WTC11 (cell line): ENCODE results near the gene ATOSB. TPM values are rescaled to one million over a fixed set of nuclear protein-coding genes. Genes with fewer than 3 reads are reported as not detected.

ENCODE experiments used
- ATAC-seq: fragments of 200-7000 bp; cut with Tn5 transposase; 2 replicates; pipeline ENCODE4 v1.10.0; 2021; ENCODE audit warnings: mild to moderate bottlenecking, moderate library complexity
- CTCF ChIA-PET: fragments of 300-600 bp; sonication (Branson Sonifier 250); formaldehyde crosslinking; loops from one replicate; lab custom pipeline; 2021; ENCODE audit warnings: antibody characterized with exemption; lab: Charles Lee
- POLR2A ChIA-PET: fragments of 350-600 bp; sonication (Branson Sonifier 250); formaldehyde crosslinking; loops from one replicate; lab custom pipeline; 2021; ENCODE audit warnings: antibody characterized with exemption; lab: Charles Lee
- DNase-seq: peaks from one replicate; pipeline ENCODE4 v3.0.0; 2021; ENCODE audit warnings: low spot score
- H3K27ac Mint-ChIP-seq: 2 replicates; pipeline ENCODE4 v1.8.0; 2021; ENCODE audit warnings: mixed read lengths
- H3K27me3 Mint-ChIP-seq: 2 replicates; pipeline ENCODE4 v1.8.0; 2021; ENCODE audit warnings: low read depth, mild to moderate bottlenecking, moderate library complexity, mixed read lengths
- H3K36me3 Mint-ChIP-seq: 2 replicates; pipeline ENCODE4 v1.8.0; 2021; ENCODE audit warnings: mixed read lengths
- H3K4me1 Mint-ChIP-seq: 2 replicates; pipeline ENCODE4 v1.8.0; 2022; ENCODE audit warnings: mixed read lengths
- H3K4me3 Mint-ChIP-seq: 2 replicates; pipeline ENCODE4 v1.8.0; 2021; ENCODE audit warnings: mild to moderate bottlenecking, moderate library complexity, mixed read lengths
- H3K9me3 Mint-ChIP-seq: 2 replicates; pipeline ENCODE4 v1.8.0; 2021; ENCODE audit warnings: mixed read lengths
- CREB1 ChIP-seq: sonication (generic); formaldehyde crosslinking; IDR thresholded peaks from 2 replicates; pipeline ENCODE4 v1.8.0; 2023; ENCODE audit warnings: mild to moderate bottlenecking, missing genetic modification reagents
- IRF2 ChIP-seq: sonication (generic); formaldehyde crosslinking; IDR thresholded peaks from 2 replicates; pipeline ENCODE4 v1.8.0; 2022; ENCODE audit warnings: low read depth, missing genetic modification reagents, borderline replicate concordance
- MXD4 ChIP-seq: fragments of 250-450 bp; sonication (Bioruptor Pico); IDR thresholded peaks from 2 replicates; pipeline ENCODE4 v1.8.0; 2021; ENCODE audit warnings: mild to moderate bottlenecking, moderate library complexity, borderline replicate concordance
- NR1H2 ChIP-seq: sonication (generic); formaldehyde crosslinking; IDR thresholded peaks from 2 replicates; pipeline ENCODE4 v1.9.0; 2021; ENCODE audit warnings: mild to moderate bottlenecking, moderate library complexity, missing genetic modification reagents
- OVOL2 ChIP-seq: fragments of 250-450 bp; sonication (Bioruptor Pico); IDR thresholded peaks from 2 replicates; pipeline ENCODE4 v1.9.0; 2021; ENCODE audit warnings: mild to moderate bottlenecking, borderline replicate concordance
- SMAD4 ChIP-seq: sonication (generic); formaldehyde crosslinking; IDR thresholded peaks from 2 replicates; pipeline ENCODE4 v1.8.0; 2022; ENCODE audit warnings: mild to moderate bottlenecking, missing genetic modification reagents
- SOX15 ChIP-seq: fragments of 250-450 bp; sonication (Bioruptor Pico); IDR thresholded peaks from 2 replicates; pipeline ENCODE4 v1.9.0; 2021; ENCODE audit warnings: mild to moderate bottlenecking
- SP1 ChIP-seq: sonication (generic); formaldehyde crosslinking; conservative IDR thresholded peaks from 2 replicates; pipeline ENCODE4 v1.8.1; 2022; ENCODE audit warnings: missing genetic modification reagents
- ZNF219 ChIP-seq: sonication (generic); formaldehyde crosslinking; IDR thresholded peaks from 2 replicates; pipeline ENCODE4 v1.8.0; 2023; ENCODE audit warnings: missing genetic modification reagents, mild to moderate bottlenecking, borderline replicate concordance
- ZNF263 ChIP-seq: sonication (generic); formaldehyde crosslinking; IDR thresholded peaks from 2 replicates; pipeline ENCODE4 v1.8.1; 2022; ENCODE audit warnings: low read depth, mild to moderate bottlenecking, moderate library complexity, missing genetic modification reagents
- ZNF317 ChIP-seq: sonication (generic); formaldehyde crosslinking; IDR thresholded peaks from 2 replicates; pipeline ENCODE4 v1.8.1; 2023; ENCODE audit warnings: low read depth, mild to moderate bottlenecking, moderate library complexity, missing genetic modification reagents, borderline replicate concordance
- ZNF416 ChIP-seq: fragments of 250-450 bp; sonication (Bioruptor Pico); IDR thresholded peaks from 2 replicates; pipeline ENCODE4 v1.9.0; 2021; ENCODE audit warnings: mild to moderate bottlenecking, inconsistent platforms
- ZNF671 ChIP-seq: fragments of 250-450 bp; sonication (Bioruptor Pico); IDR thresholded peaks from 2 replicates; pipeline ENCODE4 v1.8.0; 2021; ENCODE audit warnings: mild to moderate bottlenecking
- total RNA-seq: library from RNA; stranded (reverse); gene quantifications from 3 replicates; pipeline ENCODE4 v1.2.3, GENCODE V29; 2021
- TF ChIP-seq, protein P1 (sequence below): fragments of 250-450 bp; sonication (Bioruptor Pico); IDR thresholded peaks from 2 replicates; pipeline ENCODE4 v1.9.0; 2021; ENCODE audit warnings: mild to moderate bottlenecking
- TF ChIP-seq, protein P2 (sequence below): sonication (generic); formaldehyde crosslinking; IDR thresholded peaks from 2 replicates; pipeline ENCODE4 v1.8.1; 2023; ENCODE audit warnings: mild to moderate bottlenecking, missing genetic modification reagents
- TF ChIP-seq, protein P3 (sequence below): sonication (generic); formaldehyde crosslinking; IDR thresholded peaks from 2 replicates; pipeline ENCODE4 v1.8.1; 2022; ENCODE audit warnings: low read depth, mild to moderate bottlenecking, moderate library complexity, missing genetic modification reagents, borderline replicate concordance
- TF ChIP-seq, protein P4 (sequence below): sonication (generic); formaldehyde crosslinking; IDR thresholded peaks from 2 replicates; pipeline ENCODE4 v1.8.0; 2023; ENCODE audit warnings: mild to moderate bottlenecking, missing genetic modification reagents
- TF ChIP-seq, protein P5 (sequence below): sonication (generic); formaldehyde crosslinking; IDR thresholded peaks from 2 replicates; pipeline ENCODE4 v1.8.0; 2022; ENCODE audit warnings: mild to moderate bottlenecking, missing genetic modification reagents
- TF ChIP-seq, protein P6 (sequence below): sonication (generic); formaldehyde crosslinking; IDR thresholded peaks from 2 replicates; pipeline ENCODE4 v1.8.1; 2023; ENCODE audit warnings: mild to moderate bottlenecking, missing genetic modification reagents, moderate library complexity

Gene ATOSB
- total RNA-seq, 1 experiment from 2014 or later = 8.7 TPM

DNA sequence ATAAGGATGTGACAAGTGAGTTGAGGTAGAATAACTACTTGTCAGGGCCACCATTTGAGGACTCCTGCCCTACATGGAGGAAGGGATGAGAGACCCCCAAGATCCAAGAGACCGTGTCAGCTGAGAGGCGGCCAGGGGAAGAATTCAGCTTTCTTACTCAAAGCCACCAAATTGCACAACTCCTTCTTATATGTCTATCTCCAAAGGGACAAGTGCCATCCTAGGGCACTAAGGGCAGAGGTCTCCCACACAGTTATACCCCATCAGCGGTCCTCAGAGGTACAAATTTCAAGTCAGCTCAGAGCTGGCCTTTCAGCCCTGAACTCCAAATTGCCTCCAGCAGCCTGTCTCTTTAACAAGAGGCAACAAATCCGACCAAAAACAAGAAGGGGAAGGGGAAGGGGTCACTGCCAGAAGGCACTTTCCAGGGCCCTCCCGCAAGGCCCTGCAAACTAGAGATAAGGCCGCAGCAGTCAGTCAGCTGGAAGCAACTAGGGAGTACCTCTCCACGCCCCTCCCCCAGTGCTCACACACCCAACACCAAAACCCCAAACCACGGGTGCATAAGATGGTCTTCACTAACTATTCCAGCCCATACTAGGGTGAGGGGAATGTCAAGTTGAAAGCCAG, 6.6 kb downstream of the ATOSB start:
- Mint-ChIP-seq H3K36me3 (no peaks in the 10 kb centered on the region; the same call in 1 of the 2 replicates), H3K4me1 (peaks cover 21% of the 10 kb centered on the region), H3K4me3 (no peak overlapping the region), H3K9me3 (no peaks in the 10 kb centered on the region), H3K27ac (no peak overlapping the region), H3K27me3 (no peaks in the 10 kb centered on the region)
- no peak for ATAC-seq
- no peak for DNase-seq
- ChIA-PET CTCF (interaction anchor here (0.6 kb wide), 1 partner anchor 148 kb away, joined by 3 read pairs; no protein-coding TSS in a partner anchor), POLR2A (no interaction called here)
- TF ChIP-seq CREB1 (CRISPR knock-in tag) (no peak), SMAD4 (CRISPR knock-in tag) (no peak), IRF2 (CRISPR knock-in tag) (no peak), SP1 (CRISPR knock-in tag) (no peak), SOX15 (CRISPR knock-in tag) (no peak), ZNF219 (CRISPR knock-in tag) (no peak), ZNF317 (CRISPR knock-in tag) (no peak), ZNF263 (no peak), OVOL2 (CRISPR knock-in tag) (no peak), ZNF416 (no peak), NR1H2 (no peak), ZNF671 (CRISPR knock-in tag) (no peak), MXD4 (CRISPR knock-in tag) (no peak)
- TF ChIP-seq, protein P1, sequence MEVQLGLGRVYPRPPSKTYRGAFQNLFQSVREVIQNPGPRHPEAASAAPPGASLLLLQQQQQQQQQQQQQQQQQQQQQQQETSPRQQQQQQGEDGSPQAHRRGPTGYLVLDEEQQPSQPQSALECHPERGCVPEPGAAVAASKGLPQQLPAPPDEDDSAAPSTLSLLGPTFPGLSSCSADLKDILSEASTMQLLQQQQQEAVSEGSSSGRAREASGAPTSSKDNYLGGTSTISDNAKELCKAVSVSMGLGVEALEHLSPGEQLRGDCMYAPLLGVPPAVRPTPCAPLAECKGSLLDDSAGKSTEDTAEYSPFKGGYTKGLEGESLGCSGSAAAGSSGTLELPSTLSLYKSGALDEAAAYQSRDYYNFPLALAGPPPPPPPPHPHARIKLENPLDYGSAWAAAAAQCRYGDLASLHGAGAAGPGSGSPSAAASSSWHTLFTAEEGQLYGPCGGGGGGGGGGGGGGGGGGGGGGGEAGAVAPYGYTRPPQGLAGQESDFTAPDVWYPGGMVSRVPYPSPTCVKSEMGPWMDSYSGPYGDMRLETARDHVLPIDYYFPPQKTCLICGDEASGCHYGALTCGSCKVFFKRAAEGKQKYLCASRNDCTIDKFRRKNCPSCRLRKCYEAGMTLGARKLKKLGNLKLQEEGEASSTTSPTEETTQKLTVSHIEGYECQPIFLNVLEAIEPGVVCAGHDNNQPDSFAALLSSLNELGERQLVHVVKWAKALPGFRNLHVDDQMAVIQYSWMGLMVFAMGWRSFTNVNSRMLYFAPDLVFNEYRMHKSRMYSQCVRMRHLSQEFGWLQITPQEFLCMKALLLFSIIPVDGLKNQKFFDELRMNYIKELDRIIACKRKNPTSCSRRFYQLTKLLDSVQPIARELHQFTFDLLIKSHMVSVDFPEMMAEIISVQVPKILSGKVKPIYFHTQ (CRISPR knock-in tag) = no peak
- TF ChIP-seq, protein P2, sequence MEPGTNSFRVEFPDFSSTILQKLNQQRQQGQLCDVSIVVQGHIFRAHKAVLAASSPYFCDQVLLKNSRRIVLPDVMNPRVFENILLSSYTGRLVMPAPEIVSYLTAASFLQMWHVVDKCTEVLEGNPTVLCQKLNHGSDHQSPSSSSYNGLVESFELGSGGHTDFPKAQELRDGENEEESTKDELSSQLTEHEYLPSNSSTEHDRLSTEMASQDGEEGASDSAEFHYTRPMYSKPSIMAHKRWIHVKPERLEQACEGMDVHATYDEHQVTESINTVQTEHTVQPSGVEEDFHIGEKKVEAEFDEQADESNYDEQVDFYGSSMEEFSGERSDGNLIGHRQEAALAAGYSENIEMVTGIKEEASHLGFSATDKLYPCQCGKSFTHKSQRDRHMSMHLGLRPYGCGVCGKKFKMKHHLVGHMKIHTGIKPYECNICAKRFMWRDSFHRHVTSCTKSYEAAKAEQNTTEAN (CRISPR knock-in tag) = no peak
- TF ChIP-seq, protein P3, sequence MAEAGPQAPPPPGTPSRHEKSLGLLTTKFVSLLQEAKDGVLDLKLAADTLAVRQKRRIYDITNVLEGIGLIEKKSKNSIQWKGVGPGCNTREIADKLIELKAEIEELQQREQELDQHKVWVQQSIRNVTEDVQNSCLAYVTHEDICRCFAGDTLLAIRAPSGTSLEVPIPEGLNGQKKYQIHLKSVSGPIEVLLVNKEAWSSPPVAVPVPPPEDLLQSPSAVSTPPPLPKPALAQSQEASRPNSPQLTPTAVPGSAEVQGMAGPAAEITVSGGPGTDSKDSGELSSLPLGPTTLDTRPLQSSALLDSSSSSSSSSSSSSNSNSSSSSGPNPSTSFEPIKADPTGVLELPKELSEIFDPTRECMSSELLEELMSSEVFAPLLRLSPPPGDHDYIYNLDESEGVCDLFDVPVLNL (CRISPR knock-in tag) = no peak
- TF ChIP-seq, protein P4, sequence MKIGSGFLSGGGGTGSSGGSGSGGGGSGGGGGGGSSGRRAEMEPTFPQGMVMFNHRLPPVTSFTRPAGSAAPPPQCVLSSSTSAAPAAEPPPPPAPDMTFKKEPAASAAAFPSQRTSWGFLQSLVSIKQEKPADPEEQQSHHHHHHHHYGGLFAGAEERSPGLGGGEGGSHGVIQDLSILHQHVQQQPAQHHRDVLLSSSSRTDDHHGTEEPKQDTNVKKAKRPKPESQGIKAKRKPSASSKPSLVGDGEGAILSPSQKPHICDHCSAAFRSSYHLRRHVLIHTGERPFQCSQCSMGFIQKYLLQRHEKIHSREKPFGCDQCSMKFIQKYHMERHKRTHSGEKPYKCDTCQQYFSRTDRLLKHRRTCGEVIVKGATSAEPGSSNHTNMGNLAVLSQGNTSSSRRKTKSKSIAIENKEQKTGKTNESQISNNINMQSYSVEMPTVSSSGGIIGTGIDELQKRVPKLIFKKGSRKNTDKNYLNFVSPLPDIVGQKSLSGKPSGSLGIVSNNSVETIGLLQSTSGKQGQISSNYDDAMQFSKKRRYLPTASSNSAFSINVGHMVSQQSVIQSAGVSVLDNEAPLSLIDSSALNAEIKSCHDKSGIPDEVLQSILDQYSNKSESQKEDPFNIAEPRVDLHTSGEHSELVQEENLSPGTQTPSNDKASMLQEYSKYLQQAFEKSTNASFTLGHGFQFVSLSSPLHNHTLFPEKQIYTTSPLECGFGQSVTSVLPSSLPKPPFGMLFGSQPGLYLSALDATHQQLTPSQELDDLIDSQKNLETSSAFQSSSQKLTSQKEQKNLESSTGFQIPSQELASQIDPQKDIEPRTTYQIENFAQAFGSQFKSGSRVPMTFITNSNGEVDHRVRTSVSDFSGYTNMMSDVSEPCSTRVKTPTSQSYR (CRISPR knock-in tag) = no peak
- TF ChIP-seq, protein P5, sequence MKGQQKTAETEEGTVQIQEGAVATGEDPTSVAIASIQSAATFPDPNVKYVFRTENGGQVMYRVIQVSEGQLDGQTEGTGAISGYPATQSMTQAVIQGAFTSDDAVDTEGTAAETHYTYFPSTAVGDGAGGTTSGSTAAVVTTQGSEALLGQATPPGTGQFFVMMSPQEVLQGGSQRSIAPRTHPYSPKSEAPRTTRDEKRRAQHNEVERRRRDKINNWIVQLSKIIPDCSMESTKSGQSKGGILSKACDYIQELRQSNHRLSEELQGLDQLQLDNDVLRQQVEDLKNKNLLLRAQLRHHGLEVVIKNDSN (CRISPR knock-in tag) = no peak
- TF ChIP-seq, protein P6, sequence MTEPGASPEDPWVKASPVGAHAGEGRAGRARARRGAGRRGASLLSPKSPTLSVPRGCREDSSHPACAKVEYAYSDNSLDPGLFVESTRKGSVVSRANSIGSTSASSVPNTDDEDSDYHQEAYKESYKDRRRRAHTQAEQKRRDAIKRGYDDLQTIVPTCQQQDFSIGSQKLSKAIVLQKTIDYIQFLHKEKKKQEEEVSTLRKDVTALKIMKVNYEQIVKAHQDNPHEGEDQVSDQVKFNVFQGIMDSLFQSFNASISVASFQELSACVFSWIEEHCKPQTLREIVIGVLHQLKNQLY (CRISPR knock-in tag) = no peak
